ENCODE measurements around the gene AUTS2.

AUTS2 gene

GRCh38 chr7:69619054-69619453 lies 20.8 kb downstream of the AUTS2 start:
- Histone ChIP-seq H3K27ac (ENCODE audit: low read depth, low read length) (no peak overlapping the region), H3K36me3 (ENCODE audit: control insufficient read depth, insufficient read depth, low read length) (no peaks in the 10 kb centered on the region), H3K4me1 (ENCODE audit: control insufficient read depth, insufficient read depth, low read length) (peaks cover 4% of the 10 kb centered on the region)

DNA sequence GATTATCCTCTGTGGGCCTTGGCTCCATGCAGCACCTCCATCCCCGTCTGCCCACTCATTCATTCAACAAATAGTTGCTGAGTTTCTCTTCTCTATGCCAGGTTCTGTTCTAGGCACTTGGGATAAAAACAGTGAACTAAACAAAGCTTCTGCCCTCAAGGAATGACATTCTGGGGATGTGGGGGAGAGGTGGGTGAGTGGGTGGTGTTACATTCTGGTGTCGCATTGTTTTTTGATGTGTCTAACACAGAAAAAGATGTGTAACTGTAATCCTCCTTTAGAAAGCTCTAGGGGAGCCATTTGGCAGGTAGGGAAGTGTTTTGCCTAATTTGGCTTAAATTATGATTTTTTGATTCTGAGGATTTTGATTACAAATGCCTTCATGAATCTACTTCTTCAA lies 21.4 kb downstream of the AUTS2 start:
- Histone ChIP-seq H3K27ac (ENCODE audit: low read depth, low read length) (no peak overlapping the region), H3K4me1 (ENCODE audit: control insufficient read depth, insufficient read depth, low read length) (peaks cover 7% of the 10 kb centered on the region)

More at GRCh38 chr7:69619054-69619453, 20.8 kb downstream of the AUTS2 start:
- H3K9ac ChIP-seq (ENCODE audit: low read length), result no peak overlapping the region
- no peaks in the 10 kb centered on the region for H3K27me3 ChIP-seq (ENCODE audit: control insufficient read depth, insufficient read depth, low read length)
- no peak overlapping the region for H3K4me3 ChIP-seq (ENCODE audit: low read length)

GRCh38 chr7:69620063-69620462 lies 21.8 kb downstream of the AUTS2 start:
- no peak overlapping the region for H3K4me3 ChIP-seq (ENCODE audit: low read length)
- no peak overlapping the region for H3K27ac ChIP-seq (ENCODE audit: low read depth, low read length)
- H3K9ac ChIP-seq (ENCODE audit: low read length), result no peak overlapping the region
- H3K4me1 ChIP-seq (ENCODE audit: control insufficient read depth, insufficient read depth, low read length), result peaks cover 8% of the 10 kb centered on the region
- H3K27me3 ChIP-seq (ENCODE audit: control insufficient read depth, insufficient read depth, low read length), result no peaks in the 10 kb centered on the region
- H3K36me3 ChIP-seq (ENCODE audit: control insufficient read depth, insufficient read depth, low read length), result no peaks in the 10 kb centered on the region

More for the DNA sequence above, 21.4 kb downstream of the AUTS2 start:
- Histone ChIP-seq H3K4me3 (ENCODE audit: low read length) (no peak overlapping the region), H3K9ac (ENCODE audit: low read length) (no peak overlapping the region), H3K36me3 (ENCODE audit: control insufficient read depth, insufficient read depth, low read length) (no peaks in the 10 kb centered on the region), H3K27me3 (ENCODE audit: control insufficient read depth, insufficient read depth, low read length) (no peaks in the 10 kb centered on the region)

- H3K27me3 ChIP-seq (ENCODE audit: control insufficient read depth, insufficient read depth, low read length), result no peaks in the 10 kb centered on the region
- H3K4me3 ChIP-seq (ENCODE audit: low read length), result no peak overlapping the region
- H3K4me1 ChIP-seq (ENCODE audit: control insufficient read depth, insufficient read depth, low read length), result peaks cover 8% of the 10 kb centered on the region
- no peak overlapping the region for H3K27ac ChIP-seq (ENCODE audit: low read depth, low read length)
- H3K9ac ChIP-seq (ENCODE audit: low read length), result no peak overlapping the region
- no peaks in the 10 kb centered on the region for H3K36me3 ChIP-seq (ENCODE audit: control insufficient read depth, insufficient read depth, low read length)
Observed at GRCh38 chr7:69620650-69621049, 22.4 kb downstream of the AUTS2 start.

GRCh38 chr7:69622014-69622835 lies 23.9 kb downstream of the AUTS2 start:
- Histone ChIP-seq H3K4me3 (ENCODE audit: low read length) (no peak overlapping the region), H3K9ac (ENCODE audit: low read length) (no peak overlapping the region), H3K27ac (ENCODE audit: low read depth, low read length) (no peak overlapping the region), H3K4me1 (ENCODE audit: control insufficient read depth, insufficient read depth, low read length) (peaks cover 8% of the 10 kb centered on the region), H3K36me3 (ENCODE audit: control insufficient read depth, insufficient read depth, low read length) (no peaks in the 10 kb centered on the region), H3K27me3 (ENCODE audit: control insufficient read depth, insufficient read depth, low read length) (no peaks in the 10 kb centered on the region)

GRCh38 chr7:69622960-69623359 lies 24.7 kb downstream of the AUTS2 start:
- H3K4me1 ChIP-seq (ENCODE audit: control insufficient read depth, insufficient read depth, low read length), result peaks cover 8% of the 10 kb centered on the region
- no peaks in the 10 kb centered on the region for H3K36me3 ChIP-seq (ENCODE audit: control insufficient read depth, insufficient read depth, low read length)
- H3K27me3 ChIP-seq (ENCODE audit: control insufficient read depth, insufficient read depth, low read length), result no peaks in the 10 kb centered on the region
- H3K4me3 ChIP-seq (ENCODE audit: low read length), result no peak overlapping the region
- H3K9ac ChIP-seq (ENCODE audit: low read length), result no peak overlapping the region
- H3K27ac ChIP-seq (ENCODE audit: low read depth, low read length), result no peak overlapping the region

- Histone ChIP-seq H3K27ac (ENCODE audit: low read depth, low read length) (no peak overlapping the region), H3K4me1 (ENCODE audit: control insufficient read depth, insufficient read depth, low read length) (peaks cover 8% of the 10 kb centered on the region), H3K36me3 (ENCODE audit: control insufficient read depth, insufficient read depth, low read length) (no peaks in the 10 kb centered on the region), H3K4me3 (ENCODE audit: low read length) (no peak overlapping the region), H3K27me3 (ENCODE audit: control insufficient read depth, insufficient read depth, low read length) (no peaks in the 10 kb centered on the region), H3K9ac (ENCODE audit: low read length) (no peak overlapping the region)
Observed at GRCh38 chr7:69624435-69625230, 26.4 kb downstream of the AUTS2 start.

- no peak overlapping the region for H3K9ac ChIP-seq (ENCODE audit: low read length)
- H3K4me3 ChIP-seq (ENCODE audit: low read length), result no peak overlapping the region
- H3K4me1 ChIP-seq (ENCODE audit: control insufficient read depth, insufficient read depth, low read length), result peaks cover 8% of the 10 kb centered on the region
- no peaks in the 10 kb centered on the region for H3K27me3 ChIP-seq (ENCODE audit: control insufficient read depth, insufficient read depth, low read length)
- H3K27ac ChIP-seq (ENCODE audit: low read depth, low read length), result no peak overlapping the region
- H3K36me3 ChIP-seq (ENCODE audit: control insufficient read depth, insufficient read depth, low read length), result no peaks in the 10 kb centered on the region
Observed at GRCh38 chr7:69625238-69625637, 27.0 kb downstream of the AUTS2 start.

DNA sequence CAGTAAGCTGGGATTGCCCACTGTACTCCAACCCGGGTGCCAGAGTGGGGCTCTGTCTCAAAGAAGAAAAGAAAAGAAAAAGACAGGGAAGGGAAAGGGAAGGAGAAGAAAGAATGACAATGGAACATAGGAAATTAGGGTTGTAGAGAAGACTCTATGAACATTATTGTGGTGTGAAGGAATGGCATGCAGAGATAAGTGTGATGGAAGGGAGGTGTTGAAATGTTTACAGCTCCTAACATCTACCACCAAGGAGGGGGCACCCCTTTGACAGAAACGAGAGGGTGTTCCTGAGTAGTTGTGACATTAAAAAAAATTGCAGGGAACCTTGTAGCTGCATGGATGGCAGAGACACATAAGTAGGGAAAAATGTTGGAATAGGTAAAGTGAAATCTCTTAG lies 27.5 kb downstream of the AUTS2 start:
- Histone ChIP-seq H3K4me3 (ENCODE audit: low read length) (no peak overlapping the region), H3K4me1 (ENCODE audit: control insufficient read depth, insufficient read depth, low read length) (peaks cover 8% of the 10 kb centered on the region), H3K9ac (ENCODE audit: low read length) (no peak overlapping the region), H3K27ac (ENCODE audit: low read depth, low read length) (no peak overlapping the region), H3K36me3 (ENCODE audit: control insufficient read depth, insufficient read depth, low read length) (no peaks in the 10 kb centered on the region), H3K27me3 (ENCODE audit: control insufficient read depth, insufficient read depth, low read length) (no peaks in the 10 kb centered on the region)

DNA sequence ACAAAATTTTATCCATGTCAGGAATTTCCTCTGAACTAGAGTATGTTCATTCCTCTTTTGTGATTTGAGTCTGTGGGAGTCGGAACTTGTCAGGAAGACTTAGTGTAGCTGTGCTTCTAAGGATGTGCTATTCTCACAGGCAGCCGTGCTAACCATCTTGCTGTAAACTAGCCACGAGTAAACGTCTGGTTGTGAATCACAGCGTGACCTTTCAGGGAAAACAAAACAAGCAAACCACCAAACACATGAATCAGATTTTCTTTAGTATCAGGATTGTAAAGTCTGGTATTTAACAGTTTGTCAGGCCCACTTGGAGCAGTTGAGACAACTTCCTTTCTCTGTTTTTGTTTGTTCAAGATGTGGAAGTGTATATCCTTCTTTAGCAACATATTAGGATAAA lies 32.0 kb downstream of the AUTS2 start:
- Histone ChIP-seq H3K9ac (ENCODE audit: low read length) (no peak overlapping the region), H3K4me1 (ENCODE audit: control insufficient read depth, insufficient read depth, low read length) (peaks cover 10% of the 10 kb centered on the region), H3K4me3 (ENCODE audit: low read length) (no peak overlapping the region), H3K27me3 (ENCODE audit: control insufficient read depth, insufficient read depth, low read length) (no peaks in the 10 kb centered on the region), H3K27ac (ENCODE audit: low read depth, low read length) (no peak overlapping the region), H3K36me3 (ENCODE audit: control insufficient read depth, insufficient read depth, low read length) (no peaks in the 10 kb centered on the region)

DNA sequence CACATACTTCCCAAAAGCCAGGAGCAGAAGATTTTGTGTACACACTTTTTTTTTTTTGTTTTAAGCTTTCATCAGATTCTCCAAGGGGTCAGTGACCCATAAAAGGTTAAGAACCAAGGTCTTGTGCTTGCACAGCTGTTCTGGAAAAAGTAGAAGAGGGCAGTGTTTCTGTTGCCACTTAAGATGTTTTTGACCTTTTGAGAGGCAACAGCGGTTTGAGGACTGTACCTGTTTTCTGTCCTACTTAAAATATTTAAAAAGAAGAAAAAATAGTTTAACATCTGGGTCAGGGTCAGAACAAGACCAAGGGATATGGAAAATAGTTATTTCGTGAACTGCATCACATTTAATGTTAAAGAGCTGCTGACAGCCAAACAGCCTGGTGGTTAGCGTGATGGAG lies 32.9 kb downstream of the AUTS2 start:
- H3K36me3 ChIP-seq (ENCODE audit: control insufficient read depth, insufficient read depth, low read length), result no peaks in the 10 kb centered on the region
- peaks cover 15% of the 10 kb centered on the region for H3K4me1 ChIP-seq (ENCODE audit: control insufficient read depth, insufficient read depth, low read length)
- no peaks in the 10 kb centered on the region for H3K27me3 ChIP-seq (ENCODE audit: control insufficient read depth, insufficient read depth, low read length)
- no peak overlapping the region for H3K4me3 ChIP-seq (ENCODE audit: low read length)
- no peak overlapping the region for H3K27ac ChIP-seq (ENCODE audit: low read depth, low read length)
- no peak overlapping the region for H3K9ac ChIP-seq (ENCODE audit: low read length)

DNA sequence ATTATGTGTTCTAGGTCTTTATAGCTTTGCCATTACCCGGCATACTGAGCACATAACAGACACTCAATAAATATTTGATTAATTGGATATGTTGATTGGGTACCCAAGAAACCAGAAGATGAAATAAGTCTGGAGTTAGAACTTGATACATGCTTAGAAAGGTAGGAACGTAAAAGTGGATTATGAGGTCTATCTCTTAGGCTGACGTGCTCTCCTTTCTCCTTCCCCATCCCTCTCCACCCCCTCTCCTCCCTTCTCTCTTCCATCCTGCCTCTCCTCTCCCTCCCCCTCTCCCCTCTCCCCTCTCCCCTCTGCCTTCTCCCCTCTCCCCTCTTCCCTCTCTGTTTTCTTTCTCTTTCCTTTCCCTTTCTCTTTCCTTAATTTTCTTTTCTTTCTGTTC lies 34.0 kb downstream of the AUTS2 start:
- Histone ChIP-seq H3K9ac (ENCODE audit: low read length) (no peak overlapping the region), H3K27ac (ENCODE audit: low read depth, low read length) (no peak overlapping the region), H3K27me3 (ENCODE audit: control insufficient read depth, insufficient read depth, low read length) (no peaks in the 10 kb centered on the region), H3K36me3 (ENCODE audit: control insufficient read depth, insufficient read depth, low read length) (no peaks in the 10 kb centered on the region), H3K4me3 (ENCODE audit: low read length) (no peak overlapping the region), H3K4me1 (ENCODE audit: control insufficient read depth, insufficient read depth, low read length) (peaks cover 15% of the 10 kb centered on the region)

All from rectal smooth muscle tissue (tissue), 1 donor.